ENCODE results near the gene OGDH.
"Not testable (repeated sequence)": the region's sequence is repeated elsewhere in the genome, so short reads cannot be mapped to it uniquely, and the experiment has no call there.

The OGDH gene

GRCh38 chr7:44678471-44679179, 72.2 kb downstream of the OGDH start:
- DNase-seq: no peak

GRCh38 chr7:44681645-44682044, 75.2 kb downstream of the OGDH start:
- DNase-seq: no peak

GRCh38 chr7:44685723-44686122, 79.3 kb downstream of the OGDH start:
- DNase-seq: no peak

- no peak for DNase-seq
Measured at GRCh38 chr7:44689427-44689826, 83.0 kb downstream of the OGDH start.

GRCh38 chr7:44693641-44694313, 87.3 kb downstream of the OGDH start:
- no peak for DNase-seq

GRCh38 chr7:44694326-44694725, 87.9 kb downstream of the OGDH start:
- no peak for DNase-seq

GRCh38 chr7:44694766-44695165, 88.3 kb downstream of the OGDH start:
- DNase-seq: no peak

GRCh38 chr7:44695756-44696155, 89.3 kb downstream of the OGDH start:
- DNase-seq: no peak

GRCh38 chr7:44696728-44697127, 90.3 kb downstream of the OGDH start:
- no peak for DNase-seq

GRCh38 chr7:44697136-44698045, 91.0 kb downstream of the OGDH start:
- DNase-seq: no peak

- no peak for DNase-seq
Measured at GRCh38 chr7:44698046-44698580, 91.7 kb downstream of the OGDH start.

- not testable (repeated sequence) for DNase-seq
Measured at GRCh38 chr7:44699598-44699997, 93.2 kb downstream of the OGDH start.

- no peak for DNase-seq
Measured at GRCh38 chr7:44700322-44700721, 93.9 kb downstream of the OGDH start.

GRCh38 chr7:44703391-44703790, 97.0 kb downstream of the OGDH start:
- not testable (repeated sequence) for DNase-seq

GRCh38 chr7:44703921-44704320, 97.5 kb downstream of the OGDH start:
- DNase-seq: no peak

GRCh38 chr7:44705434-44705833, 99.0 kb downstream of the OGDH start:
- DNase-seq: no peak

GRCh38 chr7:44706788-44707557, 100.5 kb downstream of the OGDH start:
- DNase-seq: no peak

- no peak for DNase-seq
Measured at GRCh38 chr7:44707558-44708230, 101.3 kb downstream of the OGDH start.

- no peak for DNase-seq
Measured at GRCh38 chr7:44709011-44709915, 102.8 kb downstream of the OGDH start.

GRCh38 chr7:44709945-44710596, 103.6 kb downstream of the OGDH start:
- no peak for DNase-seq

All from NCI-H187 treated with DMSO at 0.1 percent for 48 hours (cell line).